ENCODE measurements around the gene SNX1. TPM values are rescaled to one million over a fixed set of nuclear protein-coding genes. Genes with fewer than 3 reads are reported as not detected.

Gene SNX1
- total RNA-seq, 1 donor from 2014 or later: 38.1 TPM

GRCh38 chr15:64143276-64143675, 47.5 kb downstream of the SNX1 start:
- no peak overlapping the region for H3K4me3 ChIP-seq (ENCODE audit: low read depth, low read length)
- TF ChIP-seq CTCF (IDR thresholded peaks at IDR 0.05; ENCODE audit: insufficient read depth, low read length, poor library complexity, severe bottlenecking): no peak
- H3K27me3 ChIP-seq (ENCODE audit: control insufficient read depth, insufficient read depth, low read length): no peaks in the 10 kb centered on the region
- no peak for DNase-seq (ENCODE audit: low read depth)
- H3K36me3 ChIP-seq (ENCODE audit: control insufficient read depth, insufficient read depth, low read length): peaks cover 1% of the 10 kb centered on the region

- no peak for TF ChIP-seq CTCF (IDR thresholded peaks at IDR 0.05; ENCODE audit: insufficient read depth, low read length, poor library complexity, severe bottlenecking)
- no peak for DNase-seq (ENCODE audit: low read depth)
- H3K36me3 ChIP-seq (ENCODE audit: control insufficient read depth, insufficient read depth, low read length): peaks cover 1% of the 10 kb centered on the region
- no peak overlapping the region for H3K4me3 ChIP-seq (ENCODE audit: low read depth, low read length)
- no peaks in the 10 kb centered on the region for H3K27me3 ChIP-seq (ENCODE audit: control insufficient read depth, insufficient read depth, low read length)
Observed at GRCh38 chr15:64144192-64144564, 48.4 kb downstream of the SNX1 start.

- no peak overlapping the region for H3K4me3 ChIP-seq (ENCODE audit: low read depth, low read length)
- DNase-seq (ENCODE audit: low read depth): no peak
- no peak for TF ChIP-seq CTCF (IDR thresholded peaks at IDR 0.05; ENCODE audit: insufficient read depth, low read length, poor library complexity, severe bottlenecking)
- H3K27me3 ChIP-seq (ENCODE audit: control insufficient read depth, insufficient read depth, low read length): no peaks in the 10 kb centered on the region
- peaks cover 1% of the 10 kb centered on the region for H3K36me3 ChIP-seq (ENCODE audit: control insufficient read depth, insufficient read depth, low read length)
Observed at GRCh38 chr15:64144565-64145281, 48.9 kb downstream of the SNX1 start.

GRCh38 chr15:64146041-64146440, 50.3 kb downstream of the SNX1 start:
- H3K36me3 ChIP-seq (ENCODE audit: control insufficient read depth, insufficient read depth, low read length): peaks cover 1% of the 10 kb centered on the region

GRCh38 chr15:64146520-64146884, 50.7 kb downstream of the SNX1 start:
- Histone ChIP-seq H3K27me3 (ENCODE audit: control insufficient read depth, insufficient read depth, low read length) (no peaks in the 10 kb centered on the region), H3K36me3 (ENCODE audit: control insufficient read depth, insufficient read depth, low read length) (peaks cover 1% of the 10 kb centered on the region), H3K4me3 (ENCODE audit: low read depth, low read length) (no peak overlapping the region)
- TF ChIP-seq CTCF (IDR thresholded peaks at IDR 0.05; ENCODE audit: insufficient read depth, low read length, poor library complexity, severe bottlenecking): no peak
- DNase-seq (ENCODE audit: low read depth): no peak

More at GRCh38 chr15:64146041-64146440, 50.3 kb downstream of the SNX1 start:
- no peak for DNase-seq (ENCODE audit: low read depth)
- Histone ChIP-seq H3K27me3 (ENCODE audit: control insufficient read depth, insufficient read depth, low read length) (no peaks in the 10 kb centered on the region), H3K4me3 (ENCODE audit: low read depth, low read length) (no peak overlapping the region)
- TF ChIP-seq CTCF (IDR thresholded peaks at IDR 0.05; ENCODE audit: insufficient read depth, low read length, poor library complexity, severe bottlenecking): no peak

Data from kidney epithelial cell (primary cell).